ENCODE results near the gene TMEM245.

TMEM245 gene
- 76.8 to 97.3 (median 79.8) reads per million in 3 donors for total RNA-seq

- Histone ChIP-seq H3K4me3 (ENCODE audit: insufficient read depth, low read depth, low read length, poor library complexity, severe bottlenecking) (peak within 1 kb of the TSS; percentile 78), H3K9me3 (ENCODE audit: control insufficient read depth, low read length) (no peaks in the 10 kb centered on the region), H3K27ac (ENCODE audit: insufficient read depth, low read length, poor library complexity, severe bottlenecking) (peak within 1 kb of the TSS; percentile 82), H3K36me3 (ENCODE audit: control insufficient read depth, insufficient read depth, low read length) (no peaks in the 10 kb centered on the region), H3K4me1 (ENCODE audit: control insufficient read depth, insufficient read depth, low read length, poor library complexity, severe bottlenecking) (peaks cover 34% of the 10 kb centered on the region), H3K27me3 (replicated peaks; ENCODE audit: control insufficient read depth, insufficient read depth, low read length, poor library complexity, severe bottlenecking) (no peaks in the 10 kb centered on the region)
- DNase-seq = peak; percentile 87 to 94 (median 92)
Observed at GRCh38 chr9:109119439-109120203, at the start of gene TMEM245. TSS of gene TMEM245 (minus strand) at chr9:109119947. CDS start at chr9:109119913, 34 bp downstream.

- DNase-seq = no peak
- no peaks in the 10 kb centered on the region for H3K9me3 ChIP-seq (ENCODE audit: control insufficient read depth, low read length)
- no peaks in the 10 kb centered on the region for H3K36me3 ChIP-seq (ENCODE audit: control insufficient read depth, insufficient read depth, low read length)
- no peak overlapping the region for H3K4me3 ChIP-seq (ENCODE audit: insufficient read depth, low read depth, low read length, poor library complexity, severe bottlenecking)
- H3K27me3 ChIP-seq (replicated peaks; ENCODE audit: control insufficient read depth, insufficient read depth, low read length, poor library complexity, severe bottlenecking) = peaks cover 12% of the 10 kb centered on the region
- no peaks in the 10 kb centered on the region for H3K4me1 ChIP-seq (ENCODE audit: control insufficient read depth, insufficient read depth, low read length, poor library complexity, severe bottlenecking)
- H3K27ac ChIP-seq (ENCODE audit: insufficient read depth, low read length, poor library complexity, severe bottlenecking) = no peak overlapping the region
Observed at GRCh38 chr9:109168170-109168569, 48.4 kb upstream of the TMEM245 start.

GRCh38 chr9:109167716-109168115, 48.0 kb upstream of the TMEM245 start:
- Histone ChIP-seq H3K36me3 (ENCODE audit: control insufficient read depth, insufficient read depth, low read length) (no peaks in the 10 kb centered on the region), H3K27me3 (replicated peaks; ENCODE audit: control insufficient read depth, insufficient read depth, low read length, poor library complexity, severe bottlenecking) (peaks cover 12% of the 10 kb centered on the region), H3K4me1 (ENCODE audit: control insufficient read depth, insufficient read depth, low read length, poor library complexity, severe bottlenecking) (no peaks in the 10 kb centered on the region), H3K27ac (ENCODE audit: insufficient read depth, low read length, poor library complexity, severe bottlenecking) (no peak overlapping the region), H3K4me3 (ENCODE audit: insufficient read depth, low read depth, low read length, poor library complexity, severe bottlenecking) (no peak overlapping the region), H3K9me3 (ENCODE audit: control insufficient read depth, low read length) (no peaks in the 10 kb centered on the region)
- no peak for DNase-seq

GRCh38 chr9:109166771-109167601, 47.2 kb upstream of the TMEM245 start, which contains the start of gene FRRS1L:
TSS of gene FRRS1L (minus strand) at chr9:109167249. CDS start at chr9:109167138, 111 bp downstream.
- no peaks in the 10 kb centered on the region for H3K9me3 ChIP-seq (ENCODE audit: control insufficient read depth, low read length)
- DNase-seq = no peak
- H3K4me3 ChIP-seq (ENCODE audit: insufficient read depth, low read depth, low read length, poor library complexity, severe bottlenecking) = no peak within 1 kb of the TSS
- H3K27me3 ChIP-seq (replicated peaks; ENCODE audit: control insufficient read depth, insufficient read depth, low read length, poor library complexity, severe bottlenecking) = peaks cover 12% of the 10 kb centered on the region
- H3K27ac ChIP-seq (ENCODE audit: insufficient read depth, low read length, poor library complexity, severe bottlenecking) = no peak within 1 kb of the TSS
- H3K36me3 ChIP-seq (ENCODE audit: control insufficient read depth, insufficient read depth, low read length) = no peaks in the 10 kb centered on the region
- H3K4me1 ChIP-seq (ENCODE audit: control insufficient read depth, insufficient read depth, low read length, poor library complexity, severe bottlenecking) = no peaks in the 10 kb centered on the region

- H3K27me3 ChIP-seq (replicated peaks; ENCODE audit: control insufficient read depth, insufficient read depth, low read length, poor library complexity, severe bottlenecking) = peaks cover 12% of the 10 kb centered on the region
- no peak overlapping the region for H3K27ac ChIP-seq (ENCODE audit: insufficient read depth, low read length, poor library complexity, severe bottlenecking)
- H3K36me3 ChIP-seq (ENCODE audit: control insufficient read depth, insufficient read depth, low read length) = no peaks in the 10 kb centered on the region
- no peaks in the 10 kb centered on the region for H3K4me1 ChIP-seq (ENCODE audit: control insufficient read depth, insufficient read depth, low read length, poor library complexity, severe bottlenecking)
- H3K9me3 ChIP-seq (ENCODE audit: control insufficient read depth, low read length) = no peaks in the 10 kb centered on the region
- DNase-seq = no peak
- H3K4me3 ChIP-seq (ENCODE audit: insufficient read depth, low read depth, low read length, poor library complexity, severe bottlenecking) = no peak overlapping the region
Observed at GRCh38 chr9:109166171-109166770, 46.5 kb upstream of the TMEM245 start.

- Histone ChIP-seq H3K4me3 (ENCODE audit: insufficient read depth, low read depth, low read length, poor library complexity, severe bottlenecking) (no peak overlapping the region), H3K9me3 (ENCODE audit: control insufficient read depth, low read length) (no peaks in the 10 kb centered on the region), H3K4me1 (ENCODE audit: control insufficient read depth, insufficient read depth, low read length, poor library complexity, severe bottlenecking) (no peaks in the 10 kb centered on the region), H3K27me3 (replicated peaks; ENCODE audit: control insufficient read depth, insufficient read depth, low read length, poor library complexity, severe bottlenecking) (peaks cover 12% of the 10 kb centered on the region), H3K27ac (ENCODE audit: insufficient read depth, low read length, poor library complexity, severe bottlenecking) (no peak overlapping the region), H3K36me3 (ENCODE audit: control insufficient read depth, insufficient read depth, low read length) (no peaks in the 10 kb centered on the region)
- DNase-seq = no peak
Observed at GRCh38 chr9:109164042-109164441, 44.3 kb upstream of the TMEM245 start.

GRCh38 chr9:109163194-109163593, 43.4 kb upstream of the TMEM245 start:
- Histone ChIP-seq H3K36me3 (ENCODE audit: control insufficient read depth, insufficient read depth, low read length) (no peaks in the 10 kb centered on the region), H3K27ac (ENCODE audit: insufficient read depth, low read length, poor library complexity, severe bottlenecking) (no peak overlapping the region), H3K4me3 (ENCODE audit: insufficient read depth, low read depth, low read length, poor library complexity, severe bottlenecking) (no peak overlapping the region), H3K4me1 (ENCODE audit: control insufficient read depth, insufficient read depth, low read length, poor library complexity, severe bottlenecking) (no peaks in the 10 kb centered on the region), H3K27me3 (replicated peaks; ENCODE audit: control insufficient read depth, insufficient read depth, low read length, poor library complexity, severe bottlenecking) (peaks cover 12% of the 10 kb centered on the region), H3K9me3 (ENCODE audit: control insufficient read depth, low read length) (no peaks in the 10 kb centered on the region)
- DNase-seq = no peak

GRCh38 chr9:109162677-109163076, 42.9 kb upstream of the TMEM245 start:
- H3K9me3 ChIP-seq (ENCODE audit: control insufficient read depth, low read length) = no peaks in the 10 kb centered on the region
- no peak for DNase-seq
- H3K27me3 ChIP-seq (replicated peaks; ENCODE audit: control insufficient read depth, insufficient read depth, low read length, poor library complexity, severe bottlenecking) = peaks cover 12% of the 10 kb centered on the region
- H3K27ac ChIP-seq (ENCODE audit: insufficient read depth, low read length, poor library complexity, severe bottlenecking) = no peak overlapping the region
- H3K4me1 ChIP-seq (ENCODE audit: control insufficient read depth, insufficient read depth, low read length, poor library complexity, severe bottlenecking) = no peaks in the 10 kb centered on the region
- H3K36me3 ChIP-seq (ENCODE audit: control insufficient read depth, insufficient read depth, low read length) = no peaks in the 10 kb centered on the region
- no peak overlapping the region for H3K4me3 ChIP-seq (ENCODE audit: insufficient read depth, low read depth, low read length, poor library complexity, severe bottlenecking)

GRCh38 chr9:109161471-109161870, 41.7 kb upstream of the TMEM245 start:
- Histone ChIP-seq H3K4me3 (ENCODE audit: insufficient read depth, low read depth, low read length, poor library complexity, severe bottlenecking) (no peak overlapping the region), H3K9me3 (ENCODE audit: control insufficient read depth, low read length) (no peaks in the 10 kb centered on the region), H3K27me3 (replicated peaks; ENCODE audit: control insufficient read depth, insufficient read depth, low read length, poor library complexity, severe bottlenecking) (peaks cover 12% of the 10 kb centered on the region), H3K27ac (ENCODE audit: insufficient read depth, low read length, poor library complexity, severe bottlenecking) (no peak overlapping the region), H3K4me1 (ENCODE audit: control insufficient read depth, insufficient read depth, low read length, poor library complexity, severe bottlenecking) (no peaks in the 10 kb centered on the region), H3K36me3 (ENCODE audit: control insufficient read depth, insufficient read depth, low read length) (no peaks in the 10 kb centered on the region)
- DNase-seq = no peak
